GM18499 (cell line): Measurements from ENCODE around the gene ADAMTS13.

Source experiments
- ATAC-seq: cut with Tn5 transposase; IDR thresholded peaks from one replicate; pipeline ENCODE4 v1.9.1; 2021; ENCODE audit warnings: moderate number of reproducible peaks; ENCODE audit not compliant: insufficient read depth, unreplicated experiment

Gene ADAMTS13

DNA sequence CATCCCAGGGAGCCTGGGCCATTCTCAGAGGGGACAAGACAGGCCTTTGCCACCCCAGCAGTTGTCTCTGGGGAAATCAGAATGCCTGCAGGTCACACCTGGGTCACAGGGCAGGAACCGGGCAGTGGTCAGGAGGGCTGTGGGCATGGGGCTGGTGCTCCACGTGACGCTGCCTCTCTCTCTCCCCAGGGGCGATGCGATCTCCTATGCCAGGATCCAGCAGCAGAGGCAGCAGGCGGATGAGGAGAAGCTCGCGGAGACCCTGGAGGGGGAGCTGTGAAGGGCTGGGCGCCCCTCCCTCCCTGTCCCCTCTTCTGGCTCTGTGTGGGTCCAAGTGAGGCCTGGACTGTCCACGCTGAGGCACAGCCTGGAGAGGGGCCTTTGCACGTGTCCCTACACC, 46.2 kb downstream of the ADAMTS13 start:
- ATAC-seq = no peak

DNA sequence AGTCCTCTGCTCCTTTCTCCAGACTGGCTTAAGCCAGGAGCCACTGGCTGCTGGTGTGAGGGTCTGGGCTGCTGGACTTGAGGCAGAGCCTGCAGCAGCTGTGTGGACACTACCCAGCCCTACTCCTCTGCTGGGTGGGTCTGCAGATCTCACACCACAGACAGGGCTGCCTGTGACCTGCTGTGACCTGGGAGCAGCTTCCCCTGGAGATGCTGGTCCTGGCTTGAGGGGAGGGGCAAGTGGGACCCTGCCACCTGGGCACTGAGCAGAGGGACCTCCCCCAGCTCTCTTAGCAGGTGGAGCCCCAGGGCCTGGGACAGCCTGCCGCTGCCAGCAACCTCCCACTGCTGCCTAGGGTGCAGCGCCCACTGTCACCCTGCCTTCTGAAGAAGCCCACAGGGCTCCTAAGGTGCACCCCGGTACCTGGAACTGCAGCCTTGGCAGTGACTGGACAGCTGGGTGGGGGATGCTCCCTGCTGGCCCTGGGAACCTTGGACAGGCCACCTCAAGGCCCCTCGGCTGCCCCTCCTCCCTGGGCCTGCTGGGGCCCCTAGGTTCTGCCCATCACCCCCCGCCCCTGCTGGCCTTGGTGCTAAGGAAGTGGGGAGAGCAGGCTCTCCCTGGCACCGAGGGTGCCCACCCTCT, 46.7 kb downstream of the ADAMTS13 start:
- ATAC-seq = no peak

DNA sequence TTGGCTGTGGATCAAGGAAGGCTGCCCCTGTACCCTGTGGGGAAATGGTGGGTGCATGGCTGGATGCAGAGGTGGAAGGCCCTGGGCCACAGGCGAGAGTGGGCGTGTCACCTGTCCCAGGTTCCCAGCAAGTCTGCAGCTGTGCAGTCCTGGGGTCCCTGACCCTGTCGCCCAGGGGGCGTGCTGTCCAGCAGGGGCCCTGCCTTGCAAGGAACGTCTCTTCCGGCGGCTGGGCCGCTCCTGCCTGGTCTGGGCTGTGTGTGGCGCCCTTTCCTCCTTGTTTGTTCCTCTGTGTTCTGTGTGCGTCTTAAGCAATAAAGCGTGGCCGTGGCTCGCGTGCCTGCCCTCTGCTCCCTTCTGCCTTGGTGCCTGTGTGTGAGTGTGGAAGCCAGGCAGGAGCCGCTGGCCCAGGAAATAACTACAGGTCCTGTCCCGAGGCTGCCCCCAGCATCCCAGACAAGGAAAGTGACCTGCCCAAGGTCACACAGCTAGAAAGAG, 48.3 kb downstream of the ADAMTS13 start:
- ATAC-seq = no peak

DNA sequence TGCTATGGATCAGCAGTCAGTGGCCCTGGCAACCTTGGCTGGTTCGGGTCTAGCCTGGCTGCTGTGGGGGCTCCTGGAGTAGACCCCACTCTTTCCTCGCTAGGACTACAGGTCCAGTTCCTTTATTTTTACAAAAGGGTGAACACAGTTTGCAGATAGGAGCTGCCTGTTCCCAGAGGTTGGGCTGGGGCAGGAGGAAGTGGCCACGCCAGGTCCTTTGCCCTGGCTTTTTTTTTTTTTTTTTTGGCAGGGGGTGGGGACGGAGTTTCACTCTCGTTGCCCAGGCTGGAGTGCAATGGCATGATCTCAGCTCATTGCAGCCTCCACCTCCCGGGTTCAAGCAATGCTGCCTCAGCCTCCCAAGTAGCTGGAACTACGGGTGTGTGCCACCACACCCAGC, 48.8 kb downstream of the ADAMTS13 start:
- no peak for ATAC-seq

DNA sequence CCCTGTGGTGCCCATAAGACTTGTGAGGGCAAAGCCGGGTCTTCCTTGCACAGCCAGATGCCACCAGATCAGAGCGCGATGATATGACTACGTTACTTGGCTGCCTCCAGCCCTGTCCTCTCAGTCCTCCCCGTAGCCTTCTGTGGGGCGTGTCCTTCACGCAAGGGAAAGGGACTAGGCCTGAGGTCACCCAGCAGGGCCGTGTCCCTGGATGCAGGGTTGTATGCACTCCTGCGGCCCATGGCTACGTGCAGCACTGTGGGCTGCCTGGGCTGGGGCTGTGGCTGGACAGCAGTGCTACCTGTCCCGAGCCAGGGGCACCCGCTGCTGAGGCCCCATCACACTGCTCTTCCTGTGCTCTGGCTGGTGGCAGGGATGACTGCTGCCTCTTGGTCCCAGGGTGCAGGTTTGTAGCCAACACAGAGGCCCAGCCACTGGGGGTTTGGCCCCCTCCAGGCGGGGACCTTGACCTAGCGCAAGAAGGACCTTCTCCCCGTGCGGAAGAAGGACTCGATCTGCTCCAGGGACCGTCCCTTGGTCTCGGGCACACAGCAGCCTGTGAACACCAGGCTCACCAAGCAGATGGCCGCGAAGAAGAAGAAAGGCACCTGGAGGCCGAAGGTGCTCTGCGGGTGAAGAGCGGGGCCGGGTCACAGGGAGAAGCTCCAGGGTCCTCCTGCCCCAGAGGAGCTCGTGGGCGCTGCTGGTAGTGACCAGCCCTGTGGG, 49.5 kb downstream of the ADAMTS13 start:
- no peak for ATAC-seq

DNA sequence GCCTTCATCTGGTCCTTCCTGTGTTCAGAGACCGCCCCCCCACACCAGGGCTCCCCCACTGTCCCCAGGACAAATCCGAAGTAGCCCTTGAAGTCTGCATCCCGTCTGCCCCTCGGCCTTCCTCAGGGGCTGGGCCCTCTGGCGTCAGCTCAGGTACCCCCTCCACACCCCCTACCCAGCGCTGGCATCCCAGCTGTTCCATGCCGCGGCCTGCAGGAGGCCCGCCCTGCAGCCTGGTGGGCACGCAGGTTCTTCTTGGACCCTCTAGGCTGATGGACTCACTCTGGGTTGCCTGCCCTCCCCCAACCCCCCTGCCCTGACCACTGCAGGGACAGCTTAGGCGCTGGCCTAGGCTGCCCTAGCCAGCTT, 50.1 kb downstream of the ADAMTS13 start:
- ATAC-seq = no peak

DNA sequence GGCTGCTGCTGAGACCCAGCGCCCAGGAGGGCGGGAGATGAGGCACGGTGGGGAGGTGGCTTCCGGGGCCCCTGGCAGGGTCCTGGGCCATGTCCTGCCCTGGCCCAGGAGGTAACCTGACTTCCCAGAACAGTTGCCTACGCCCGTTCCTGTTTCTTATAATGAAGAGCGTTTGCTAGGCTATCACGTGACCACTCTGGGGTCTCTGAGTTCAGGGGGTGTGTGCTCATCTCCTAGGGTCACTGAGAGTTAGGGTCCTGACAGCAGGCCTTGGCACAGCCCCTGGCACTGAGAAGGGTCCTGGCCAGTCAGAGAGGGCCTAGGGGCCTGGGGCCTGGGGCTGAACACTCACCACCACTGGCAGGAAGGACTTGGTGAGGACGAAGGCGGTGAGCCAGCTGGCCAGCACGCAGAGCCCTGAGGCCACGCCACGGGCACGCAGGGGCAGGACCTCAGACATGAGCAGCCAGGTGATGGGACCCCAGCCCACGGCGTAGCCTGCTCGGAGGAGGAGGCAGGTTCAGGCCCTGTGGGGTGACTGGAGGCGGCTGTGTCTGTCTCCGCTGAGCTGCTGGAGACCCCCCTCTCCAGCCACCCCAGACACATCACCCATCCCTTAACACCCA, 50.7 kb downstream of the ADAMTS13 start:
- no peak for ATAC-seq

DNA sequence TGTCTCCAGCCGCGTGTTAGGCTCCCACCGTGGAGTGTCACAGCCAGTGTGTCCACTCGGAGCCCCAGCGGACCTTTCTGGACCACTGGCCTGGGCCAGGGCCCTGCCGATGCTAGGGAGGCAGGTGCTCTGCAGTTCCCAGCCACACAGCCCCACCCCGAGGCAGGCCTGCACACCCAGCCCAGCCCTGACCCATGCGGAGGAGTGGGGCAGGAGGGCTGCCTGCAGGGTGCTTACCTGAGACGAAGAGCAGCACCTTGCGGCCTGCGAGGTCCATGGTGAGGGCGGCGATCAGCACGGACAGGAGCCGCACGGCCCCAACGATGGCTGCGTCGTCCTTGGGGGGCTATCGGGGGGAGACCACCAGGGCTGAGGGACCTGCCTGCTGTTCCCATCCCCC, 51.6 kb downstream of the ADAMTS13 start:
- no peak for ATAC-seq

DNA sequence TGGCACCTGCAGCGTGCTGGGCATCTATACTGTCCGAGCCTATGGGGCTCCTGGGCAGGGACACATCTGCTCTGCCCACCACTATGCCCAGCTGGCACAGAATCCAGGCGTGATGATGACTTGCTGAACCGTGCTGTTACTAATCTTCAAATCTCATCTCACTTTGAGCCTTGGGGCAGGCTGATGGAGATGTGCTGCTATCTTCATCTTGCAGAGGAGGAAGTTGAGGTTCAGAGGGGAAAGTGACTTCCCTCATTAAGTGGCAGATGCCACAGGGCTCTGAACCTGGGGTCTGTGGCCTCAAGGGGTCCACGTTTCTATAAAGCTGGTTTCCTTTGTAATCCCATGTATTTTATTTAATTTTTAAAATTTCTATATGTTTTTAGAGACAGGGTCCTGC, 52.0 kb downstream of the ADAMTS13 start:
- ATAC-seq = no peak

DNA sequence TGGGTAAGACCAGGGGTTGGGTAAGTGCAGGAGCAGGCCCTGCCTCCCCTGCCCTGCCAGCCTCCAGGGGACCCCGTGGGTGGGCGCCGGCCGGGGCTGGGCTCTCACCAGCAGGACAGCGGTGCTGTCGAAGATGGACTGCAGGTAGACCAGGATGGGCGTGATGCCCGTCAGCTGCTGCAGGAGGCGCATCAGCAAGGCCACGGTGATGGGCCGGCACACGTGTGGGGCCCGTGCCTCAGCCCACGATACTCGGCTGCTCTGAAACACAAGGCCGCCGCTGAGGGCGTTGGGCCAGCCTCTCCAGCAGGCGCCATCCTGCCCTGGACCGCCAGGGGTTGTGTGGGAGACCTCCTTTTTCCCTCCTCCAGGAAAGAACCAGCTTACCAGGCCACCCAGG, 52.7 kb downstream of the ADAMTS13 start:
- ATAC-seq = no peak

DNA sequence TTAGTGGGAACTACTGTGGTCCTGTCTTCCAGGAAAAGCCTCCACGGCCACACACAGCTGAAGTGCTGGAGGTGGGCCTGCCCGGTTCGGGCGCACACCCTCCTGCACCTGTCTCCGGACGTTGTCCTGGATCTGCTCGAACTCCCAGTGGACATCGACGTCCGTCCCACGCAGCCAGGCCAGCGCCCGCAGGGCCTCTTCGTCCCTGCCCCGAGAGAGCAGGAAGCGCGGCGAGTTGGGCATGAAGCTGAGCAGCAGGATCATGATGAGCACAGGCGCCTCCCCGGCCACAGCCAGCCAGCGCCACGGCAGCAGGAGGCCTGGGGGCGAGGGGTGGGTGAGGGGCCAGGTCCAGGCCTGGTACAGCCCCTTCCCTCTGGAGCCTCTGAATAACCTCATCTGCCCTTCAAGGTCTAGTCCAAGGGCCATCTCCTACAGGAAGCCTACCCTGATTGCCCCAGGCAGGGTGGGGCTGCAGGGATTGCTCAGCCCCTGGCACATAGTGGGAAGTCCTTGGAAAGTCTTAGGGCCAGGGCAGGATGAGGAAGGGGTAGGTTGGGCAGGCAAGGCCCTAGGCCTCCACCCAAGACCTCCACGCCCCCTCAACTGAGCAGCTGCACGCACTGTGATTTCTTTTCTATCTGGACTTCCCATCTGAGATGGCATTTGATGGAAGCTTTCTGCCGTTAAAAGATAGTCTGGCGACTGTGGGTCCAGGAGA, 53.3 kb downstream of the ADAMTS13 start:
- no peak for ATAC-seq

DNA sequence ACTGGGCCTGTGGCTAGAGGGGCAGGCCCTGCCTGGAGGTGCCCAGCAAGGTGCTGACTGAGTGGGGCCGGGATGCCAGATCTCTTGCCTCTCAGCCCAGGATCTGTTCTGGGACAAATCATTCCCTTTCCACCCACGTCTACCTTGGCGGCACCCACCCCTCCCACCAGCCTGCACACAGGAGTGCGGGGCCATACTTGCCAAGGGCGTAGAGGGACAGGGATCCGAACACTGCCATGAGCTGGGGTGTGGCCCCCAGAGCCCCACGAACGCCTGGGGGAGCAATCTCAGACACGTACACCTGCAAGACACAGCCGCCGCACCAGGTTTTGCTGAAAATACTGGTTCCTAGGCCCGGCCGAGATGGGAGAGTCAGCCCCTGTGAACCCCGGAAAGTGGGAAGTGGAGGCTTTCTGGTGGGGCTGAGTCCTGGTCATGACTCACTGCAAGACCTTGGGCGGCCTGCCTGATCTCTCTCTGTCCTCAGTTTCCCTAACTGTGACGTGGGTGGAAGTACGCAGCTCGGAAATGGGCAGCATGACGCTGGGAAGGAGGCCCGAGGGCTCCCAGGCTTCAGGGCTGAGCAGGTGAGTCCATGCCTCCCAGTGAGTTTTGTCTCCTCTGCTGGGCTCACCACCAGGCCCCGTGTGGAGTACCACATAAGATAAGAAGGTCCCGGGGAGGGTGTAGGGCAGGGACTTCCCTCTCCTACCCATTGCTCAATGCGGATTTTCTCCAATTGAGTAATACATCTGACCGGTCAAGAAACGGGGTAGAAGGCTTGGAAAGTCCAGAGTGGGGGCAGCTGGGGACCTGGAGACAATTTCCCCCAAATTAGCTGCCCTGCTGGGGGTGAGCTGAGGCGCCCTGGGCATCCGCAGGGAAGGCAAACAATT, 54.1 kb downstream of the ADAMTS13 start:
- no peak for ATAC-seq

DNA sequence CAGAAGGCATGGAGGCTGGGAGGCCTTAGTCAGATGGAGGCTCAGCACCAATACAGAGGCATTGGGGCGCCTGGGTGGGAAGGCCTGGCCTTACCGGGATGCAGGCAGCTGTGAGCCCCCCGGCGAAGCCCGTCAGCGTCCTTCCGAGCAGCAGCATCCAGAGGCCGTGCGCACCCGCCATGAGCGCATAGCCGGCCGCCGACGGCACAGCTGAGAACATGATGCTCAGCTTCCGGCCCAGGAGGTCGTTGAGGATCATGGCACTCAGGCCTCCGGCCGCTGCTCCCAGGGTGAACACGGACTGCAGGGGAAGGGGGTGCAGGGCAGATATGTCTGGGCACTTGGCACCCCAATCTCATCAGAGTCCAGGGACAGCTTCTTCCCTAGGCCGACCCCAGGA, 54.8 kb downstream of the ADAMTS13 start:
- ATAC-seq = no peak

DNA sequence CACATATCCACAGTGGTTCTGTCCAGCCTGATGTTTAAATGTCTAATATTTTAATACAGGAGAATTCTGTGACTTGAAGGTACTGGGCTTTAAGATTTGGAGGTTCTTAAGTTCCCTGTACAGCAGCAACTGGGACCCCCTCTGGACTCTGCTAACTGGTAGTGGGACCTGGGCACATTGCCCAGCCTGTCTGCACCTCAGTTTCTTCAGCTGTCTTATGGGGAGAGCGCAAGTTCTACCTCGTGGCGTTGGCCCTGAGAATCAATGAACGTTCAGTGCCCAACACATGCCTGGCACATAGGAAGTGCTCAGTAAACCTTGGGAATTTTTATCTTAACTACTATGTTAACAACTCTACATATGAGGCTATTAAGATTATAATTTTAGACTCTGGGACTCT, 55.3 kb downstream of the ADAMTS13 start:
- ATAC-seq = no peak

DNA sequence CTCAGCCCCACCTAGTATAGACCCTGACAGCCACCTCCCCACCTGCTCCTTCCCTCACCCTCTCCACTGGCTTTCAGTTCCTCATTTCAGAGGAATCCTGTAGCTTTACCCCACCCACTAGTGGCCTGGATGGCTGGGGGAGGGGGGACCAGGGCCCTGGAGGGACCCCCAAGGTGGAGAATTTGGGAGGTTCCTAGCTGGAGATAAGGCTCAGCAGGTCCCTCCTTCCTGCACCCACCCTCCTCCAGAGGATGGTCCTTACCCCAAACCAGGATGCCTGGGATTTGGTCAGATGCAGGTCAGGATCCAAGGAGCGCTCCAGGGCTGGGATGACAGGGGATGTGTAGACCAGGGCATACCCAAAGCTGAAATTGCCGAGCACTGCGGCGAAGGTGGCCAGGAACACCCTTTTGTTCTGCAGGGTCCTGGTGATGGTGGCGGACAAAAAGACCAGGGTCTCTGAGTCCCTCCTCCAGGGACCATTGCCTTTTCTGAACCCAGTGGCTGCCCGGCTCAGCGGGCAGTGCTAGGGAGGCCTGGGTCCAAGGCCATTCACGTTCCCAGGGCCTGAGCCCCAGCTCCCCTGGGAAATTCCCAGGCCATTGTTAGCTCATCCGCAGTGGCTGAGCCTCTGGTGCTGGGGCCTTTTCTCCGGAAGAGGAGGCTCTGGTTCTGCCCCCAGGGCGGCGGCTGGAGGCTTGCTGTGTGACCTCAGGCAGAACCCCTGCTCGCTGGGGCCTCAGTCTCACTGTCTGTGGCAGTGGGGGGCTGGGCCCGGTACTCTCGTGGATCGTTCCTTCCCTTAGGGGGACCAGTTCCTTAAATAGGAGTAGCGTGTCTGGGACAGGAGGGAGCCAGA, 56.1 kb downstream of the ADAMTS13 start:
- no peak for ATAC-seq

DNA sequence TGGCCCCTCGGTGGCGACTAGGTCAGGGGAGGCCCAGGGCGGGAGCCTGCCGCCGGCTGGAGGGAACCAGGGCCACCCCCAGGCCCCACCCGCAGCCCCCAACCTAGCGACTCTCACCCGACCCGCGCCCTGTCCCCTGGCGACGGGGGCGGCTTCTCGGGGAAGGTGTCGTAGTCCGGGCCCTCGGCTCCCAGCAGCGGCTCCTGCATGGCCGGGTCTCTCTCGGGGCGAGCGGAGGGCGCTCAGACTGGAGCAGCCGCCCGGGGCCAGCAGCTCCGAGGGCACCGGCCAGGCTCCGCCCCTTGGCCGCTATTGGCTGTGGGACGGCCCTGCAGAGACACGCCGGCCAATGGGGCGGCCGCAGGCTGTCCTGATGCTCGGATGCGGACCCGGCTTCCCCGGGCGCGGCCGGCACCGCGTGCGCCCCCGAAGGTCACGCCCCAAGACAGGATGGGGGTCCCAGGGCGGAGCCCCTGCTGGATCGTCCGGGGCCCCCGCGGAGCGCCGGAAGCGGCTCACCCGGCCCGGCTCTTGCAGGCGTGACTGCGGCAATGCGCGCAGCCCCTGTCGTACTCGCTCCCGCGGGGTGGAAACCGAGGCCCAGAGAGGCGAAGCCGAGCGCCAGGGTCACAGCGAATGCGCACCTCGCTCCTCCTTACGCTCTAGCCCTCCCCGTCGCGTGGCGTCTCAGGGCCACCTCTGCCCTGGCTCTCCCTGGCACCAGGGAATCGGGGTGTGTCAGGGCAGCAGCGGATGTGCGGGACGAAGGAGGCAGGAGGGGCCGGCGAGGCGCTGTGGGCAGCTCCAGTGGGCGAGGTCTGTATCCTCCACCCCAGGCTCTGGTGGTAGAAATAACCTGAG, 56.9 kb downstream of the ADAMTS13 start, which contains the start of gene SLC2A6:
Gene SLC2A6, minus strand, starts transcription at position 249 of the 861 bp plus-strand sequence. Its CDS starts 40 bp downstream, at position 209.
- ATAC-seq = no peak

DNA sequence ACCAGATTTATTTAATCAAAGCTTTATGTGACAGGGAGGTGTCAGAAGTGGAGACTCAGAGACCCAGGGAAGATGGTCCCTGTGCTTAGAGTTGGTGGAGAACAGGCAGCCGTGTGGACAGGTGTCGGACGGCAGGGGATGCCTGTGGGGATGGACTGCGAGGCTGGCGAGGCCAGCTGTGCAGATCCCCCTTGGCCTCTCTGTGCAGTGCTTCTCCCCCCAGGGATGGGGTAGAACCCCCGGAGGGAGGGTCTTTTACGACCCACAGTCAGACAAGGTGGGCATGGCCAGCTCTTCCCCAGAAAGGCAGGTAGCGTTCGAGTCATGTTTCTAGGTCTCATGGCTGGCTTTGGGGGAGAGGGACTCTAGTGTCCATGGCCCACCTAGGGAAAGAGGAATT, 61.4 kb downstream of the ADAMTS13 start:
- ATAC-seq = no peak
